Fibroblast of upper back skin (primary cell): ENCODE results near the gene RANGAP1.

Experiments used
- DNase-seq: peaks from one replicate; pipeline ENCODE4 v3.0.0-alpha.2; 2013

The RANGAP1 gene

GRCh38 chr22:41231369-41231768 lies 54.6 kb downstream of the RANGAP1 start:
- DNase-seq = no peak

GRCh38 chr22:41230401-41230785 lies 55.6 kb downstream of the RANGAP1 start:
- no peak for DNase-seq

GRCh38 chr22:41229730-41230400 lies 56.1 kb downstream of the RANGAP1 start:
- no peak for DNase-seq

GRCh38 chr22:41229215-41229614 lies 56.8 kb downstream of the RANGAP1 start:
- no peak for DNase-seq

GRCh38 chr22:41226723-41227655 lies 59.0 kb downstream of the RANGAP1 start:
- no peak for DNase-seq

GRCh38 chr22:41223535-41223934 lies 62.5 kb downstream of the RANGAP1 start:
- DNase-seq = no peak

GRCh38 chr22:41222846-41223507 lies 63.0 kb downstream of the RANGAP1 start:
- DNase-seq = no peak

GRCh38 chr22:41217553-41218157 lies 68.3 kb downstream of the RANGAP1 start:
- peak; percentile 91 for DNase-seq

GRCh38 chr22:41216984-41217383 lies 69.0 kb downstream of the RANGAP1 start:
- peak; percentile 11 for DNase-seq

GRCh38 chr22:41215926-41216325 lies 70.1 kb downstream of the RANGAP1 start:
- no peak for DNase-seq

- no peak for DNase-seq
These were observed 70.6 kb downstream of the RANGAP1 start for GRCh38 chr22:41215409-41215808.

GRCh38 chr22:41206719-41207118 lies 79.3 kb downstream of the RANGAP1 start:
- no peak for DNase-seq

- DNase-seq = peak; percentile 95
These were observed 80.7 kb downstream of the RANGAP1 start, which contains the start of gene L3MBTL2 for GRCh38 chr22:41204992-41205900. Gene L3MBTL2, plus strand, starts transcription at chr22:41205312. Its CDS starts 51 bp downstream, at chr22:41205363.

- DNase-seq = no peak
These were observed 81.9 kb downstream of the RANGAP1 start for GRCh38 chr22:41204066-41204465.

GRCh38 chr22:41203118-41203517 lies 82.9 kb downstream of the RANGAP1 start:
- no peak for DNase-seq

- no peak for DNase-seq
These were observed 84.8 kb downstream of the RANGAP1 start for GRCh38 chr22:41201141-41201540.

- no peak for DNase-seq
These were observed 87.9 kb downstream of the RANGAP1 start for GRCh38 chr22:41198027-41198580.

GRCh38 chr22:41197038-41197972 lies 88.7 kb downstream of the RANGAP1 start:
- DNase-seq = peak; percentile 40
